PFSK-1 (cell line): Measurements from ENCODE around the gene FOXD1.
A peak's percentile ranks its signal among the peaks of the same experiment; 100 is the strongest.

Experiments
- FOXP2 ChIP-seq: optimal IDR thresholded peaks from 2 replicates; pipeline ENCODE3; 2011; ENCODE audit warnings: borderline replicate concordance, control low read depth, inconsistent platforms; ENCODE audit not compliant: insufficient read depth; ENCODE audit errors: extremely low read length, extremely low read depth
- POLR2AphosphoS5 ChIP-seq: IDR thresholded peaks from 2 replicates; pipeline ENCODE4 v1.6.1; 2012; ENCODE audit warnings: low read depth, mild to moderate bottlenecking, control low read depth, low read length, moderate library complexity
- REST ChIP-seq, 2 experiments: IDR thresholded peaks; 2 replicates each; pipeline versions ENCODE4 v1.6.1 to v1.8.0; 2011 to 2012; ENCODE audit warnings: low read depth in 2 of 2, low read length in 2 of 2, control low read depth in 1 of 2, inconsistent platforms in 1 of 2, mild to moderate bottlenecking in 1 of 2, moderate library complexity in 1 of 2; ENCODE audit not compliant: insufficient read depth in 1 of 2
- SIN3A ChIP-seq: IDR thresholded peaks from 2 replicates; pipeline ENCODE4 v1.6.1; 2012; ENCODE audit warnings: mild to moderate bottlenecking, low read length, moderate library complexity, borderline replicate concordance; ENCODE audit not compliant: insufficient read depth
- TAF1 ChIP-seq: IDR thresholded peaks from 2 replicates; pipeline ENCODE4 v1.6.1; 2012; ENCODE audit warnings: low read length, control low read depth, borderline replicate concordance; ENCODE audit not compliant: insufficient read depth

The FOXD1 gene

DNA sequence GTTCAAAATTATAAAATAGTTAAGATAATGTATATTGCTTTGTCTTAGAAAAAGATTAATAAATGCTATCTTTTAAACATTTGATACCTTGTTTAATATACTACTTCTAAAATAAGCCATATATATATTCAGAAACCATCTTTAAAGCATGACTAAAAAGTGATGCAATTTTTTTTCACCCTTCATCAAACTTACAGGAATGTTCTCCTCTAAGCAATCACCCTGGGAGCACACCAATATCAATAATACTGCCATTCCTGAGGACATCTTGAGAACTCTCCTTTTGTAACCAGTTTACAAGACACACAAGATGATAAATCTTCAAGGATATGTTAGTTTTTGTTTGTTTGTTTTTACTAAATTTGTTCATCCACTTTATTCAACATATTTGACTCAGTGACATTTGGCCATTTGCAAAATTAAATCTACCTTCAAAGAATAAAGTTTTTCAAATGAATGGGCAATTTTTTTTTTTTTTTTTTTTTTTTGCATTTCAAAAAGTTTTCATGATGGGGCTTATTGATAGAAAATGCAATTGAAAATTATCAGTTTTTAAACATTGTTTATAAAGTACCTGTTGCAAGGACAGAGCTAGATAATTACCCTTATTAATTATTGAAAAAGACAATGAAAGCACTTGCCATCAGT is 17.2 kb downstream of the FOXD1 start:
- TF ChIP-seq POLR2AphosphoS5 = no peak
- TF ChIP-seq TAF1 = no peak
- no peak for TF ChIP-seq FOXP2
- TF ChIP-seq SIN3A = no peak
- TF ChIP-seq REST (IDR thresholded peaks at IDR 0.05; ENCODE audit: insufficient read depth in 1 of 2, low read depth in 2 of 2, low read length in 2 of 2) = no peak

DNA sequence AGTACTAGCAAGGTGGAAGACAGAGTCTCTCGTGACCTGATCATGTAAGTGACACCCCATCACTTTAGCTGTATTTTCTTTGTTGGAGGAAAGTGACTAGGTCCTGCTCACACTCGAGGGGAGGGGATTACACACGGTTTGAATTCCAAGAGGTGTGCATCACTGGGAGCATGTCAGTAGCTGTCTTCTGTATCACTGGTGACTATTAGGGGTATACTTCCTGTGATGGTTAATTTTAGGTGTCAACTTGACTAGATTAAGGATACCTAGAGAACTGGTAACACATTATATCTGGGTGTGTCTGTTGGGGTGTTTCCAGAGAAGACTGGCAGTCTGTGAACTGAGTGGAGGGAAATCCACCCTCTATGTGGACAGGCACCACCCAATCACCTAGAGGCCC is 22.5 kb downstream of the FOXD1 start:
- no peak for TF ChIP-seq POLR2AphosphoS5

- TF ChIP-seq SIN3A (no peak; the same call in 1 of the 2 replicates), FOXP2 (no peak), POLR2AphosphoS5 (no peak), TAF1 (no peak), REST (IDR thresholded peaks at IDR 0.05; ENCODE audit: insufficient read depth in 1 of 2, low read depth in 2 of 2, low read length in 2 of 2) (no peak)
Measured at GRCh38 chr5:73424556-73424977, 24.0 kb downstream of the FOXD1 start.

DNA sequence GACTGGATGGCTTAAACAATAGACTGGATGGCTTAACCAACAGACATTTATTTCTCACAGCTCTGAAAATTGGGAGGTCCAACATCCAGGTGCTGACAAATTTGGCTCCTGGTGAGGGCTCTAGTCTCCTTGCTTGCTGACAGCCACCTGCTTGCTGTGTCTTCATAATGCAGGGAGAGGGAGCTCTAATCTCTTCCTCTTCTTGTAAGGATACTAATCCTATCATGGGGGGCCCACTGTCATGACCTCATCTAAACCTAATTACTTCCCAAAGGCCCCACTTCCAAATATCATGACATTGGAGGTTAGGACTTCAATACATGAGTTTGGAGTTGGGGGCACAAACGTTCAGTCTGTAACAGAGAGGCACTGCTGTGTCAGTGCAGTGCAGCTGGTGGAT is 26.4 kb downstream of the FOXD1 start:
- peak in 1 of 2 experiments; percentile 46; a peak in 1 of 4 replicates for TF ChIP-seq REST (IDR thresholded peaks at IDR 0.05; ENCODE audit: insufficient read depth in 1 of 2, low read depth in 2 of 2, low read length in 2 of 2)
- TF ChIP-seq POLR2AphosphoS5 = no peak

GRCh38 chr5:73420666-73421065 is 27.9 kb downstream of the FOXD1 start:
- TF ChIP-seq POLR2AphosphoS5 = no peak
- no peak for TF ChIP-seq TAF1
- no peak for TF ChIP-seq SIN3A
- TF ChIP-seq FOXP2 = no peak
- no peak for TF ChIP-seq REST (IDR thresholded peaks at IDR 0.05; ENCODE audit: insufficient read depth in 1 of 2, low read depth in 2 of 2, low read length in 2 of 2)
